Suprapubic skin (tissue), 3 donors: Measurements from ENCODE around the gene TMEM214.

Experiments
- POLR2A ChIP-seq, 2 donors: fragments of 450-650 bp; IDR thresholded peaks; one replicate each; pipeline ENCODE4 v1.6.1; 2017; ENCODE audit warnings: antibody characterized with exemption in 2 of 2, mild to moderate bottlenecking in 2 of 2, moderate library complexity in 2 of 2
- TF ChIP-seq, protein P1 (sequence below), 2 donors: fragments of 200-600 bp in 1 of 2; fragments of 450-650 bp in 1 of 2; sonication (generic) in 1 of 2; IDR thresholded peaks; one replicate each; pipeline ENCODE4 v1.5.1; 2016 to 2019; ENCODE audit warnings: antibody characterized with exemption in 2 of 2, mild to moderate bottlenecking in 1 of 2, moderate library complexity in 1 of 2

DNA sequence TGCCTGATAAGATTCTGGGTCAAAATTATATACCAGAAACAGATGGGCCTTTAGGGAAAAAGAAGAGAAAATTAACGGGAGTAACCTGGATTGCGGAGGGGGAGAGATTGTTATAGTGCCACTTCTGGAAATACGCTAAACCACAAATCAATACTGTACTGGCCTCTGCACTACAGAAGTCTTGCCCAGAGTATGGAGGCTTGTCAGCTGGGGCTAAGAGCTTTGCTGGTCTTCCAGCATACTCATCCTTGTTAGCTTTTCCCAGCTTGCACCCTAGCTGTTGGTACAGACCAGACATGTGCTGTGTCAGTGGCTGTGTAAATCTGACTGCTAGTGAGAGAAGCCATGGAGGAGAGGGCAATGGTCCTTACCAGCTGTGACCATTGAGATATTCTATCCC, 27.6 kb downstream of the TMEM214 start:
- TF ChIP-seq, protein P1, sequence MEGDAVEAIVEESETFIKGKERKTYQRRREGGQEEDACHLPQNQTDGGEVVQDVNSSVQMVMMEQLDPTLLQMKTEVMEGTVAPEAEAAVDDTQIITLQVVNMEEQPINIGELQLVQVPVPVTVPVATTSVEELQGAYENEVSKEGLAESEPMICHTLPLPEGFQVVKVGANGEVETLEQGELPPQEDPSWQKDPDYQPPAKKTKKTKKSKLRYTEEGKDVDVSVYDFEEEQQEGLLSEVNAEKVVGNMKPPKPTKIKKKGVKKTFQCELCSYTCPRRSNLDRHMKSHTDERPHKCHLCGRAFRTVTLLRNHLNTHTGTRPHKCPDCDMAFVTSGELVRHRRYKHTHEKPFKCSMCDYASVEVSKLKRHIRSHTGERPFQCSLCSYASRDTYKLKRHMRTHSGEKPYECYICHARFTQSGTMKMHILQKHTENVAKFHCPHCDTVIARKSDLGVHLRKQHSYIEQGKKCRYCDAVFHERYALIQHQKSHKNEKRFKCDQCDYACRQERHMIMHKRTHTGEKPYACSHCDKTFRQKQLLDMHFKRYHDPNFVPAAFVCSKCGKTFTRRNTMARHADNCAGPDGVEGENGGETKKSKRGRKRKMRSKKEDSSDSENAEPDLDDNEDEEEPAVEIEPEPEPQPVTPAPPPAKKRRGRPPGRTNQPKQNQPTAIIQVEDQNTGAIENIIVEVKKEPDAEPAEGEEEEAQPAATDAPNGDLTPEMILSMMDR (IDR thresholded peaks at IDR 0.05) = no peak
- TF ChIP-seq POLR2A (IDR thresholded peaks at IDR 0.05) = no peak
